ENCODE results near the gene SART1.

The SART1 gene

DNA sequence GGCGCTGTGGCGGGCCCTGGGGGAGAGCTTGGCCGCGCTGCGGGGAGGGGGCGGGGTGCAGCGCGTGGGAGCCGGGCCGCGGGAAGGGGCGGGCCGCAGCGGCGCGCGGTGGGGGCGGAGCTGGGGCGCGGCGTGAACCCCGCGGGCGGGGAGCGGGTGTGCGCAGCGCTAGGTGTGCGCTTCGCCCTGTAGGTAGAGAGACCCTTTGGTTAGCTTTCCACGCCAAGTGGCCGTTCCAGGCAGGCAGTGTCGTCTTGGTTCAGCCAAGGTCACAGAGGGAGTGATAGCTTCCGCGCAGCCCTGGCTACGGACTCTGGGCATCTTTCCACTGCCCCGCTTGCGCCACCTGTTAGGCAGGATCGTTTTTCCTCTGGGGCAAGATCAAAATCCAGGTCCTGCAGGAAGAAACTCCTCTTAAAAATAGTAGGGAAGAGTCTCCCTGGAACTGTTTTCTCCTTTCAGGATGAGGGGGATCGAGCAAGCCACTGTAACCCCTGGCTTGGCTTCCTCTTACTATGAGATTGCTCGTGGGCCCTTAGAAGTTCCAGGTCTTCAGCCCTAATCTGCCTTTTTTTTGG, 41.2 kb downstream of the SART1 start:
- DNase-seq (ENCODE audit: low read depth): no peak
- TF ChIP-seq, protein P1, sequence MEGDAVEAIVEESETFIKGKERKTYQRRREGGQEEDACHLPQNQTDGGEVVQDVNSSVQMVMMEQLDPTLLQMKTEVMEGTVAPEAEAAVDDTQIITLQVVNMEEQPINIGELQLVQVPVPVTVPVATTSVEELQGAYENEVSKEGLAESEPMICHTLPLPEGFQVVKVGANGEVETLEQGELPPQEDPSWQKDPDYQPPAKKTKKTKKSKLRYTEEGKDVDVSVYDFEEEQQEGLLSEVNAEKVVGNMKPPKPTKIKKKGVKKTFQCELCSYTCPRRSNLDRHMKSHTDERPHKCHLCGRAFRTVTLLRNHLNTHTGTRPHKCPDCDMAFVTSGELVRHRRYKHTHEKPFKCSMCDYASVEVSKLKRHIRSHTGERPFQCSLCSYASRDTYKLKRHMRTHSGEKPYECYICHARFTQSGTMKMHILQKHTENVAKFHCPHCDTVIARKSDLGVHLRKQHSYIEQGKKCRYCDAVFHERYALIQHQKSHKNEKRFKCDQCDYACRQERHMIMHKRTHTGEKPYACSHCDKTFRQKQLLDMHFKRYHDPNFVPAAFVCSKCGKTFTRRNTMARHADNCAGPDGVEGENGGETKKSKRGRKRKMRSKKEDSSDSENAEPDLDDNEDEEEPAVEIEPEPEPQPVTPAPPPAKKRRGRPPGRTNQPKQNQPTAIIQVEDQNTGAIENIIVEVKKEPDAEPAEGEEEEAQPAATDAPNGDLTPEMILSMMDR (IDR thresholded peaks at IDR 0.05; ENCODE audit: control insufficient read depth, insufficient read depth, low read depth, low read length, missing control alignments): no peak
- peak overlapping the region; percentile 91 for H3K4me3 ChIP-seq (ENCODE audit: control insufficient read depth, low read depth, low read length)

DNA sequence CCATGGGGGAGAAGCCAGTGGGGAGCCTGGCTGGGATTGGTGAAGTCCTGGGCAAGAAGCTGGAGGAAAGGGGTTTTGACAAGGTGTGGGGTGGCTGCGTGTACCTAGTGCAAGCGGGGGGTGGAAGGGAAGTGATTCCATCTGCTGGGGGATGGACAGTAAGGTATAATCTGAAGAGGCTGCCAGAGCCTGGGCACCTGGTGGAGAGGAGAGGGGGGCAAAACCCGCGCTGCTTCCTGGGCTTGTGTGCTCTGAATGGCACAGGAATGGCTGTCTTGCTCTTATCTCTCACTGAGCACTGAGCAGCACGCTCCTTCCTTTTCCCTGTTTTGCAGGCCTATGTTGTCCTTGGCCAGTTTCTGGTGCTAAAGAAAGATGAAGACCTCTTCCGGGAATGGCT, 41.8 kb downstream of the SART1 start:
- peak overlapping the region; percentile 91 for H3K4me3 ChIP-seq (ENCODE audit: control insufficient read depth, low read depth, low read length)
- TF ChIP-seq, protein P1 (IDR thresholded peaks at IDR 0.05; ENCODE audit: control insufficient read depth, insufficient read depth, low read depth, low read length, missing control alignments): no peak
- no peak for DNase-seq (ENCODE audit: low read depth)

DNA sequence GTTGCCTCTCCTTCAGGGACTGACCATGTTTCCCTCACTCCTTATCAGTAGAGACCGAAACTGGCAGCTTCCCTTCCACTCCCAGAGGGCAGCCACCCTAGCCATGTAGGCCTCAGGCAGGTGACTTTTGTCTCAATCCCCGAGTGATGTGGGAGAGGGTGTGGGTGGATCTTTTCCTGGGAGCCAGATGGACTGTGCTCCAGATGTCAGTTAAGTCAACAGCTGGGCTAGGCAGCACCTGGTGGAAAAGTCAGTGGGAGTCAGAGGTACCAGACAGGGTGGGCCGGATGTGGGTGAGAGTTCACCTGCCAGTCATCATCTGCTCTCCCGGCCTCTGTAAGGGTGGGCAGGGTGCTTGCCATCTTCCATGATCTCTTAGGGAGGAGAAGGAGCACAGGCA, 42.7 kb downstream of the SART1 start:
- H3K4me3 ChIP-seq (ENCODE audit: control insufficient read depth, low read depth, low read length): no peak overlapping the region
- TF ChIP-seq, protein P1 (IDR thresholded peaks at IDR 0.05; ENCODE audit: control insufficient read depth, insufficient read depth, low read depth, low read length, missing control alignments): no peak
- DNase-seq (ENCODE audit: low read depth): no peak

DNA sequence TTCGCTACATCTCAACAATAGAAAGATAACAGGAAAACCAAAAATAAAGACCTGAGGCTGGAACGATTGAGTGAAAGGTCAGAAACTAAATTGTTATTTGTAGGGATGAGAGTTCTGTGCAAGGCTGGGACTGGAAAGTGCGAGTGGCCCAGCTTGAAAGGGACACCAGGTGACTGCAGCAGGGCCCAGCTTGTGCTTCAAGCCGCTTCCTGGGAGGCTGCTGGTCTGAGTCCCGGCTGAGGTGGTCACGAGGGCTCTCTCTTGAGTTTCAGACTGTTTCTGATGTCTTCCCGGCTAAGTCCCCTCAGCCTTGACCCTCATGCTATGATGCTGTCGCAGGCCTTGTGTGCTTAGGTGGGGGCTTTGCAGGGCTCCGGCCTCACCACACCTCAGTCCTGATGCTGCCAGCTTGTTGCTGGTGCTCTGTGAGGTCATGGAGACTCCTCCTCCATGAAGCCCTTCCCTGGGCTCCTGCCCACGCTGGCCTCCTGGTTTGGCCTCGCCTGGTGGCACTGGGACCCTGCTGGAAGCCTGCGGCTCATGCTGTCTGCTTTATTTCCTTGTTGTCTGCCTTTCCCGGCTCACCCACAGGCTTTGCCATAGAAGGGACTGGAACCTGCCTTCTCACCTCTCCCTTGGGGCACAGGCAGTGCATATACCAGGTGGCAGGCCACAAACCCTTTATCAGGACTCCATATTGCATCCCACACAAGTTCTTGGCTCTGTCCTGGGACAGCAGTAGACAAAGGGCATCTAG, 44.8 kb downstream of the SART1 start:
- TF ChIP-seq, protein P1 (IDR thresholded peaks at IDR 0.05; ENCODE audit: control insufficient read depth, insufficient read depth, low read depth, low read length, missing control alignments): no peak

DNA sequence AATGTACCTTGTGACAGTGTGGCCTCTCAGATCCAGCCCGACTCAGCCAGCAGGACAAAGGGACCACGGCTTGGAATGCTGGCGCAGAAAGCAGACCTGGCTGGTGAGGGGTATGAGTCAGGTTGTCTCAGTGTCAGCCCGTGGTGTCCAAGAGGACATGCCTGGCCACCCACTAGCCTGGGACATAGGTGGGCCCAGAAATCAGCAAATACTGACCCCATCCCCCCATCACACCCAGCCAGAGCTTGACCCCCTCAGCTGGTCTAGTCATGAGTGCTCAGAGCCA, 45.3 kb downstream of the SART1 start:
- TF ChIP-seq, protein P1 (IDR thresholded peaks at IDR 0.05; ENCODE audit: control insufficient read depth, insufficient read depth, low read depth, low read length, missing control alignments): no peak
- no peak for DNase-seq (ENCODE audit: low read depth)
- no peak overlapping the region for H3K4me3 ChIP-seq (ENCODE audit: control insufficient read depth, low read depth, low read length)

More for the DNA sequence above, 44.8 kb downstream of the SART1 start:
- no peak overlapping the region for H3K4me3 ChIP-seq (ENCODE audit: control insufficient read depth, low read depth, low read length)
- no peak for DNase-seq (ENCODE audit: low read depth)

DNA sequence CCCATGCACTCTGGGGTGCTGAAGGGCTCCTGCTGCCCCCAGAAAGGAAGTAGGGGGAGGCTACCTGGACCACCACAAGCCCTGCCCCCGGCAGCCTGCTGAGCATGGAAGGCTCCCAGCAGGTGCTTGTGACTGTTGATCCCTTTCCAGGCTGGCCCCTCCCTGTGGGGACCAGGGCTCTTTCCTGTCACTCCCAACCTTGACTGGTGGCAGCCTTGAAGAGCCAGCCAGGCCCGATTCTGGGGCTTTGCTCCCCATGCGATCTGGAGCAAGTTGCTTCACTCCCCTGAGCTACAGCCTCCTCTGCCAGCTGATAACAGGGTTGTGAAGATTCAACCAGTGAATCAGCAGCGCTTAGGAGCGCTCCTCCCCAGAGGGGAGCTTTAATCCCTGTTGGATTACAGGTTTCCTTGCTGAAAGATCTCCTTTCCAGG, 45.7 kb downstream of the SART1 start:
- H3K4me3 ChIP-seq (ENCODE audit: control insufficient read depth, low read depth, low read length): no peak overlapping the region
- DNase-seq (ENCODE audit: low read depth): no peak
- TF ChIP-seq, protein P1 (IDR thresholded peaks at IDR 0.05; ENCODE audit: control insufficient read depth, insufficient read depth, low read depth, low read length, missing control alignments): no peak

Data from AG09309 (cell line).